ENCODE data around the gene CD2BP2.
A peak's percentile ranks its signal among the peaks of the same experiment; 100 is the strongest.
"Not testable (repeated sequence)": the region's sequence is repeated elsewhere in the genome, so short reads cannot be mapped to it uniquely, and the experiment has no call there.

The CD2BP2 gene

DNA sequence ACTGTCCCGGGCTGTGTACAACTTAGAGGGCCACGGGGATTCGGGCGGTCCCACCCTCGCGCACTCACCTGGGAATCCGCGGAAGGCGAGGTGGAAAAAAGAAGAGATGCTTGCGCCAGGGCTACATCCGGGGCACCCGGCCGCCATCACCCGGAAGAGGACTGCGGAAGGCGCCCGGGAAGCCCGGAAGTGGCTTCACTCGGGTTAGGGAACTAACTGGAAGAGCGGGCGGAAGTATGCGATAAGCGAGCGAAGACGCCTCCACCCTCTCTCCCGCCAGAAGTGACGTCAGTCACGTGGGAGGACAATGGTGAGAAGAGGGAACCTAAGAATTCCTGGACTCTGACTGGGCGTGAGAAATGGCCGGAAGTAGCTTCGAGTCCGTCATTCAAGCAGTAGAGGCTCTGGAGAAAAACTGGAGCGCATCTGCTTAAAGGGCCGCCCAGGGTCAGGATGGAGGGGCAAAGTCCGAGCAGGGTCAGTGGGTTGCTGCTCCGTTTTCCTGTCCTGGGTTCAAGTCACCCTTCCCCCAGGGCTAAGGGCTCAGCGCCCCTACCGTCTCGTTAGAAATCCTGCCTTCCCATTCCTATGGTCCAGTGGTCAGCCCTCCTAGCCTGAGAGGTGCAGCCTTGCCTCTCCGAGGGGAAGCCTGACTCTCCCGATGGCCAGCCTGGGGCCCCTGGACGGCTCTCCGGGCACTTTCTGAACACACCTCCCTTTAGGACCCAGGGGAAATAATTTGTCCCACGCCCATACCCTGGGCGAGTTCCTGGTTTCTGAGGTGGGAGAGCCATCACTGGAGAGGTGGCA, at the start of gene CD2BP2:
Gene CD2BP2, minus strand, starts transcription at position 165 of the 810 bp plus-strand sequence. CDS start 627 bp downstream, outside the sequence.
- peak; percentile 81 to 85 for DNase-seq

DNA sequence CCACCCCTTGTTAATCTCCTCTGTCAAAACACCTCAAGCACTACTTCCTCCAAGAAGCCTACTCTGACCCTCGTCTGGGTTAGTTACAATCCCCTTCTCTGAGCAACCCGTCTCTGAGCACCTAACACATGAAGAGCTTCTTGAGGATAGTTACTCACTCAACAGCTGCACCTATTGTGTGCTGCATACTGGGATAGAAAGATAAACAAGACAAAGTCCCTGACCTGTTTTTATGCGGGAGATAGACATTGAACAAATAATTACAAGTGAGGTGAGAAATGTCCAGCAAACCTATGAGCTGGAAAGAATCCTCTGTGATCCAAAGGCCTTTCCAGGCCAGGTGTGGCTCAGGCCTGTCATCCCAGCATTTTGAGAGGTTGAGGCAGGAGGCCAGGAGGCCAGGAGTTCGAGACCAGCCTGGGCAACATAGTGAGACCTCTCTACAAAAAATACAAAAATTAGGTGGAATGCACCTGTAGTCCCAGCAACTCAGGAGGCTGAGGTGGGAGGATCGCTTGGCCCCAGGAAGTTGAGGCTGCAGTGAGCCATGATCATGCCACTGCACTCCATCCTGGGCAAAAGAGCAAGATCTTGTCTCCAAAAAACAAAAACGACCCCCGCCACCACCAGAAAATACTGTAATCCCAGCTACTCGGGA, 46.8 kb upstream of the CD2BP2 start:
- DNase-seq: no peak

DNA sequence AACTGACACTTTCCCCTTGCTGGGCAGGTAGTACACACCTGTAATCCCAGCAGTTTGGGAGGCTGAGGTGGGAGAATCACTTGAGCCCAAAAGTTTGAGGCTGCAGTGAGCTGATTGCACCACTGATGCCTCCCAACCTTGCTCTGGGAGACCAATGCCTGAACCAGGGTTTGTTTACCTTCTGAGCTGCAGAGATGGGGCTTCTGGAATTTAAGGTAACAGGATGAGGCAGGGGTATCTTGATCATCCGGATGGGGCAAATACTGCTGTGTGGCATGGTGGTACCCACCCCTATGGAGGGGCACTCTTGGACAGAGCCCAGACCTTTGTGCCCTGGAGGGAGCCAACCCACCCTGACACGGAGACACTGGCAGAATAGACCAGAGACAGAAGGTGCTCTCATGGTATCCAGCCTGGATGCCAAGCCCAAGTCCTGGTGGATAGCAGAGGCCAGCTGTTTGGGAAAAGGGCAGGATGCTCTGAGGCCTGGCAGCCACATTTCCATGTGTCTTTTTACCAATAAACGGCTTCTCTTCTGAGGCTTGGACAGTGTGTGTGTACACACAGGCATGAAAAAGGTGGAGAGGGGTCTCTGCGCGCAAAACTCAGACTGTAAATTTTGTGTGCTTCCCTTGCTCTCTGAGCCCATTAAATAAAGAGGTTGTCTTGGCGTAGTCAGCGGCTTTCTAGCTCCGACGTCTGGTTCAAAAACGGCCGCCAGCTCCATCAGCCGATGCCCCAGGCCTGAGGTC, 44.5 kb upstream of the CD2BP2 start:
- no peak for DNase-seq

DNA sequence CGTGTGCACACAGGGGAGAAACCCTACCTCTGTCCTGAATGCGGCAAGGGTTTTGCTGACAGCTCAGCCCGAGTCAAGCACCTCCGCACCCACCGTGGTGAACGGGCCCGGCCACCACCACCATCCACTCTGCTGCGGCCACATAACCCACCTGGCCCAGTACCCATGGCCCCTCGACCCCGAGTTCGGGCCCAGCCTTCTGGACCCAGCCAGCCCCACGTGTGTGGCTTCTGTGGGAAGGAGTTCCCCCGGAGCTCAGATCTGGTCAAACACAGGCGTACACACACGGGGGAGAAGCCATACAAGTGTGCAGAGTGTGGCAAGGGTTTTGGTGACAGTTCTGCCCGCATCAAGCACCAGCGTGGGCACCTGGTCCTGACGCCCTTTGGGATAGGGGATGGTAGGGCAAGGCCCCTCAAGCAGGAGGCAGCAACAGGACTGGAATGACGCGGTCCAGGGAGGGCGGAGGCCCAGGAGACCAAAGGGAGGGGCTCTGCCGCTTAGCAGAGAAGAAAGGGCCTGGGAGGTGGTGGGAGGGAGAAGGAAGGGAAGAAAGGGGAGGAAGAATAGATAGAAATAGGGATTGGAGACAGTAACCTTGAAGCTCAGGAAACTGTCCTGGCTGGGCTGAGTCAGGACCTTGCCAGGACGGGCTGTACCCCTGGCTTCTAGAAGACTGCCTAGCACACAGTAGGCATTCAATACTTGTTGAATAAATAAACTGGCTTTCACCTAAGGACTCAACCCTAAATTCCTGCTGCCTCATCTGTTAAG, 43.7 kb upstream of the CD2BP2 start:
- no peak for DNase-seq

DNA sequence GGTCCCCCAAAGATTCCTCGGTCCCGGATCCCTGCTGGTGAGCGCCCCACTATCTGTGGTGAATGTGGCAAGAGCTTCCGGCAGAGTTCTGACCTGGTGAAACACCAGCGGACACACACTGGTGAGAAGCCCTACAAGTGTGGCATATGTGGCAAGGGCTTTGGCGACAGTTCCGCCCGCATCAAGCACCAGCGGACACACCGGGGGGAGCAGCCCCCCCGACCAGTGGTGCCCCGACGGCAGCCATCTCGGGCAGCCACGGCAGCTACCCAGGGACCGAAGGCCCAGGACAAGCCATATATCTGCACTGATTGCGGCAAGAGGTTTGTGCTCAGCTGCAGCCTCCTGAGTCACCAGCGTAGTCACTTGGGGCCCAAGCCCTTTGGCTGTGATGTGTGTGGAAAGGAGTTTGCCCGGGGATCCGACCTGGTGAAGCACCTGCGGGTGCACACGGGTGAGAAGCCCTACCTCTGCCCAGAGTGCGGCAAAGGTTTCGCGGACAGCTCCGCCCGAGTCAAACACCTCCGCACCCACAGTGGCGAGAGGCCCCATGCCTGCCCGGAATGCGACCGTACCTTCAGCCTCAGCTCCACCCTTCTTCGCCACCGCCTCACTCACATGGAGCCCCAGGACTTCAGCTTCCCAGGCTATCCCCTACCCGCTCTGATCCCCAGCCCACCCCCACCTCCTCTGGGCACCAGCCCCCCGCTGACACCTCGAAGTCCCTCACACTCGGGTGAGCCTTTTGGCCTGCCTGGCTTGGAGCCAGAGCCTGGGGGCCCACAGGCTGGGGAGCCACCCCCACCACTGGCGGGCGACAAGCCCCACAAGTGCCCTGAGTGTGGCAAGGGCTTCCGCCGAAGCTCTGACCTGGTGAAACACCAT, 42.9 kb upstream of the CD2BP2 start:
- no peak for DNase-seq

DNA sequence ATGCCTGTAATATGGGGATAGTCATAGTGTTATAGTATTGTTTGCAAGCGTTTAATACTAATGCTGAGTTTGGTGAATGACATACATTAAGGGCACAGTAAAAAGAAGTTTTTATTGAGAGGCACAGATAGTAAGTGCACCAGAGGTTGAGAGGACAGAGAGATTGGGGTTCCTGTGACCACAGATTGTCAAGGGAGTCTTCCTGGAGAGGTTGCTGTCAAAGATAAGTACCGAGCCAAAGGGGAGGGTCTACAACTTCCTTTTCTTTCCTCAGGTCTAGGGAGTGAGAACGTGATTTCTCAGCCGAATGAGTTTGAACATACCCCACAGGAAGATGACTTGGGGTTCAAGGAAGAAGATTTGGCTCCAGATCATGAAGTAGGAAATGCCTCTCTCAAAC, 41.9 kb upstream of the CD2BP2 start:
- no peak for DNase-seq

DNA sequence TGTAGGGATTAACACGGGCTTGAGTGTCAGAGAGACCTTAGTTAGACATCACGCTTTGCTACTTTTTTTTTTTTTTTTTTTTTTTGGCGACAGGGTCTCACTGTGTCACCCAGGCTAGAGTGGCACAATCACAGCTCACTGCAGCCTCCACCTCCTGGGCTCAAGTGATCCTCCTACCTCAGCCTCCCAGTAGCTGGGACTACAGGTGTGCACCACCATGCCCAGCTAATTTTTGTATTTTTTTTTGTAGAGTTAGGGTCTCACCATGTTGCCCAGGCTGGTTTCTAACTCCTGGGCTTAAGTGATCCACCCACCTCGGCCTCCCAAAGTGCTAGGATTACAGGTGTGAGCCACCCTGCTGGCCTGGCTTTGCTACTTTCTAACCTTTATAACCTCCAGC, 41.5 kb upstream of the CD2BP2 start:
- DNase-seq: not testable (repeated sequence)

DNA sequence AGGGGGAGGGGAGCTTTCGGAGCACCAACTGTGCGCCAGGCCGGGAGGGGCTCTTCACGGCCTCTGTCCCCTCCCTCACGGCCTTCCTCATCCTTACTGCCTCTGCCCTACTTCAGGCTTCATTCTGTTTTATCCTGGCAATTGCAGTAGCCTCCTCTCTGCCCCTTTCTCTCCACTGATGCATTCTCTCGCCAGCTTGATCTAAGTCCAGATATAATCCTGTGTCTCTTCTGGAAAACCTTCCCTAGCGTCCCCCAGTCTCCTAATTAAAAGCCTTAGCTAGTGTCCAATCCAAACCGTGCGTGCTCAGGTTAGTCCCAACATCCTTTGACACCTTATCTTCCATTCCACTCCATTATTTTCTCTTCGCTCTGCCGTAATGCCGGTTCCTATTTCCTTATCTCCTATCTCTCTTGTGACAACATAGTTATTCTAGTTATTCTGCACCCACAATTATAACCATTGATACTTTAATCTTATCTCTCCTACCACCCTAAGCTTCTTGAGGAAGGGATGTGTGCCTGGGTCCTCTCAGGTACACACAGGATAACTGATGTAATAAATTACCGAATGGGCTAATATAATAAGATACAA, 41.0 kb upstream of the CD2BP2 start:
- DNase-seq: no peak

DNA sequence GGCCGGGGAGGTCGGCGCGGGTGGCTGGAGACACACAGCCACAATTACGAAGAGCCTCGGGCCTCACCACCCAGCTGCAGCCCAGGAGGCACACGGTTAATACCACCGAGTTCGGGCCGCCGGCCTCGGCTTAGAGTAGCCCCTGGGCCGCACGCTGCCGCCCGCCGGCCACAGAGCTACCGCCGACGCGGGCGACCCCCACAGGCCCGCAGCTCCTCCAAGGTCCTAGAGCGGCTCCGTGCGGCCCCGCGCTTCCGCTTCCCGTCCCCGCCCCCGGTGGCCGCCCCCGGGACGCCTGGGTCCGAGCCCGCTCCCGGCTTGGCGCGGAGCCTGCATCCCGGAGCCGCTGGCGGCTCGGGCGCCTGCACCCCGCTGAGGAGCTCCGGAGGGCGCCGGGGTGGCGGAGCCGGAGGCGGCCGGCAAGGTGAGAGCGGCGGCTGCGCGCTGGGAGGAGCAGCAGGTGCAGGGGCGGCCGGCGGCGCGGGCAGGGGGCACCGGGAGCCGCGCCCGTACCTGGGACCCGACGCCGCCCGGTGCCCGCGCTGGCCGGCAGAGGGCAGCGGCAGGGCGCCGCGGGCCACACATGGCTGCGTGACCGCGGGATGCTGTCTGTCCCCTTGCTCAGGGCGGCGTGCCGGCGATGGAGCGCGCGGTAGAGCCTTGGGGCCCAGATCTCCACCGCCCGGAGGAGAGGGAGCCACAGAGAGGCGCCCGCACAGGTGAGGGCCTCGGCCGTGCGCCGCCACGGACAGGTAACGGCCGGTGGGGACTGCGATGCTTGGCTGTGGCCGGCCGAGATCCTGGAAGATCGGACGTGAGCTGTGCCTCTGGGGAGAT, 40.3 kb upstream of the CD2BP2 start, which contains the start of gene ZNF48:
Gene ZNF48, plus strand, starts transcription at position 266 of the 837 bp plus-strand sequence. Its CDS starts 375 bp downstream, at position 641.
- DNase-seq: peak in 1 of 2 donors; percentile 48

DNA sequence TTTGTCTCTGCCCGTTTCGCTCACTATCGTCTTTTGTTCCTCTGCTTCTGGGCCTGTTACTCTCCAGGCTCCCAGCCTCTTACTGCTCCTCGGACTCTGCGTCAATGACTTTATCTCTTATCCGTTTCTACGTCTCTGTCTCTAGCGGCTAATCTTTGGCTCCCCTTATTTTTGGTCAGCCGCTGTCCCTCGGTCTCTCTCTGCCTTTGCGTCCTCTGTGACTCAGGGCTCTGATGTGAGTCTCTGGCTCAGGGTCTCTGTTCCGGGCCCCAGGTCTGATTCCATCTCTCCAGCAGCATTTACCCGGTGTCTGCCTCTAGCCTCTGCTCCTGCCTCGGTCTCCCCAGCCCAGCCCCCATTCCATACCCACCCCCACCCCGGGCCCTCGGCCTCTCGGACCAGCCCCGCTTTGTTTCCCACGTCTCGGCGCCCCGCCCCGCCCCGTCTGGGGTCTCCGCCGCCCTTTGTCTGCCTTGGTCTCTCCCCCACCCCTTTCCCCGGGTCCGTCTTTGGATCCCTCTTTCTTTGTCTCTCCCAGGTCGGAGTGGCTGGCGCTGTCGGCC, 39.6 kb upstream of the CD2BP2 start:
- no peak for DNase-seq

DNA sequence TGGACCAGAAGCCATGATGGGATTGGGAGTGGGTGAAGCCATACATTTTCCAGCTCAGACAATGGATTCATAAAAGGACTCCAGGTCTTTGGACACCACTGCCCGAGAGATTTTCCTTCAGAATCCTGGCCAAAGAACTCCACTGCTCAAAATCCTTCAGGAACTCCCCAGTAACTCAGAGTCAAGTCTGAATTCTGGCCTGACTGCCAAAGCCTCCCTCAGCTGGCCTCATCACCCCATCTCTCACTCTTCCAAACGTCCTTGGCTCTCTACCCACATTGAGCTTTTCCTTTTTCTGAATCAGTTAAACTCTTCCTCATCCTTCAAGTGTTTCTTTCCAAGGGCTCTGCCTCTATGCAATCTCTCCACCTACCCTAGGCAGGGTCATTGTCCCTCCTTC, 28.4 kb upstream of the CD2BP2 start:
- no peak for DNase-seq

DNA sequence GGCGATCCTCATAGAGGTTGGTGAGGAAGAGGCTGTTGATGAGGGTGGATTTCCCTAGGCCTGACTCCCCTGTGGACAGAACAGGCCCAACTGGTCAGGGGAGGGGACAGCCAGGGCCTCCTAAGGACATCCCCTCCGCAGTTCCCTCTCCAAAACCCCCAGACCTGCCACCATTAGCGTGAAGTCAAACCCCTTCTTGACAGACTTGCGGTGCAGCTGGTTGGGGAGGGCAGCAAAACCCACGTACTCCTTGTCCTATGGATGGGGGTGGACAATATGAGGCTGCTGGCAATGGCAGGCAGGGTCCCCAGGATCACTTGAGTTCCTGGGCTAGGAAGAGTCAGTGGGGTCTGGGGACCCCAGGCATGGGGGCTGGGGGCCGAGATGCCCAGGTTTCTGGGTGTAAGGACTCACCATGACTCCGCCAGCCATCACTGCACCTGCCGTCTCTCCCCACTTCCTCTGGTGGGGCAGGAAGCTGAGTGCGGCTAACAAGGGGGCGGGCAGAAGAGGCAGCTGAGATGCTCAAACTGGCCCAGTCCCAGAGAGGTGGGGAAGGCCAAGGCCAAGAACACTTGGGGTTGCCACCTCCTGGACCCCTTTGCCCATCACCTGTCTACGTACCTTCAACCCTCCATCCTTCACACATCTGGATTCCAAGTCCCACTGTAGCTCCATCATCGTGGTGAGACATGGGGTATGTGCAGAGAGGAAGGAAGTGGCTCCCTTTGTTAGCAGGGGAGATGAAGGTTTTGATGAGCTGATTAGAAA, 27.2 kb upstream of the CD2BP2 start, which contains the start of gene SEPTIN1:
Gene SEPTIN1, minus strand, starts transcription at position 451 of the 771 bp plus-strand sequence. Its CDS starts 19 bp downstream, at position 432.
- DNase-seq: peak; percentile 68 to 70

DNA sequence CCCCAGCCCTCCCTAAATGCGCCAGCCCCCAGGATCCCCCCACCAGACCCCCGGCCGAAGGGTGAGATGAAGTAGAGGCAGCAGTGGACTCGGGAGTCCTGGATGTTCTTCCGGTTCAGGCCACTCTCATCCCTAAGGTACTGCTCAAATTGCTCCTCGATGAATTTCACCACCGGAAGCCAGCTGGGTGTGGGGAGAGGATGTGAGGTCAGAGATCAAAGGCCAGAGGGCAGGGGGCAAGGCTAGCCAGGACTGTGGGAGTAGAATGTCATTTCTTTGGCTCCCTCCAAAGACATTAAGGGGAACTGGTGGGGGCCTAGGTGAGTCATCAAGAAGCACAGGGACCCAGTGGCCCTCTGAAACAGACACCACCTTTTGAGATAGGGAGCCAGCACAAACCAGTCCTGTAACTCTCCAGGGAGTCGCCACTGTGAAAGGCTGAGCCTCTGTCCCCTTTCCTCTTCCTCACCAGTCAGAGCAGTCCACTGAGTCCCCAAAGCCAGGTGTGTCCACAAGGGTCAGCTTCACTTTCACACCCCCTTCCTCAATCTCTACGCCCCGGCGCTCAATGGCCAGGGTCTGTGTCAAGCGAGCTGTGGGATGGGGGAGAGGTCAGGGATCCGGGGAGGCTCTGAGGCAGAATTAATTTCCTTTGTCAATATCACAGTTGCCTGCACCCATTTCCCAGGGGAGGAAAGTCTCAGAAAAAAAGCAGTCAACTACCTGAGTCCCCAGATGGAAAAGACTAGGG, 26.4 kb upstream of the CD2BP2 start:
- peak in 1 of 2 donors; percentile 34 for DNase-seq

DNA sequence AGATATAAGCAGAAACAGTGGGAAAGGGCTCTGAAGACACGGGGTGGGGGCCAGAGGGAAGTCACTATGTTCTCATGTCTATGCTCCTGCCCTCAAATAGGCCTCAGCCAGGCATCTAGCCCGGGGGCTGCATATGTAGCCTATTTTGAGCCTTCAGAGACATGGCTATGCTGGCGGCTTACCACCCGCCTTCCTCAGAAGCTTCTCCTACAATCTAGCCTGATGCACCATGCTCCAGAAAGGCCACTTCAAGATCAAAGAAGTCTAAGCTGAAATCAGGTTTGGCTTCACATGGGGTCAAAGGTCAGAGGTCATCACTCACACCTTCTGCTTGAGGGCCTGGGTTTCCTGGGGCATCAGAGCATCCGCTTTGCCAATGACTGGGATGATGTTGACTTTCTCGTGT, 25.7 kb upstream of the CD2BP2 start:
- DNase-seq: no peak

DNA sequence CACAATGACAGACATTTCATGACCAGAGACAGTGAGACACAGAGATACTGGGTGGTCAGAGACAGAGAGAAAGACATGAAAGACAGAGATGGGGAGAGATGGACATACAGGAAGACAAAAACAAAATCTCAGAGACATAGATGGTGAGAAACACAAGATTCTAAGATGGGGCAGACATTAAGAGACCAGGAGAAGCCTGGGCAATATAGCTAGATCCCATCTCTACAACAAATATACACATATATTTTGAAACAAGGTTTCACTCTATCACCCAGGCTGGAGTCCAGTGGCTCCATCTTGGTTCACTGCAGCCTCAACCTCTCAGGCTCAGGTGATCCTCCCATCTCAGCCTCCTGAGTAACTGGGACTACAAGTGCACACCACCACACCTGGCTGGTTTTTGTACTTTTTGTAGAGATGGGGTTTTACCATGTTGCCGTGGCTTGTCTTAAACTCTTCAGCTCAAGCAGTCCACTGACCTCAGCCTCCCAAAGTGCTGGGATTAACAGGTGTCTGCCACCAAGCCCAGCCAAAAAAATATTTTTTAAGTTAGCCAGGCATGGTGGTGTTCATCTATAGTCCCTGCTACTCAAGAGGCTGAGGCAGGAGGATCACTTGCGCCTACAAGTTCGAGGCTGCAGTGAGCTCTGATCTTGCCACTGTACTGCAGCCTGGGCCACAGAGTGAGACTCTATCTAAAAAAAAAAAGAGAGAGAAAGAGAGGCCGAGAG, 25.1 kb upstream of the CD2BP2 start:
- DNase-seq: no peak

DNA sequence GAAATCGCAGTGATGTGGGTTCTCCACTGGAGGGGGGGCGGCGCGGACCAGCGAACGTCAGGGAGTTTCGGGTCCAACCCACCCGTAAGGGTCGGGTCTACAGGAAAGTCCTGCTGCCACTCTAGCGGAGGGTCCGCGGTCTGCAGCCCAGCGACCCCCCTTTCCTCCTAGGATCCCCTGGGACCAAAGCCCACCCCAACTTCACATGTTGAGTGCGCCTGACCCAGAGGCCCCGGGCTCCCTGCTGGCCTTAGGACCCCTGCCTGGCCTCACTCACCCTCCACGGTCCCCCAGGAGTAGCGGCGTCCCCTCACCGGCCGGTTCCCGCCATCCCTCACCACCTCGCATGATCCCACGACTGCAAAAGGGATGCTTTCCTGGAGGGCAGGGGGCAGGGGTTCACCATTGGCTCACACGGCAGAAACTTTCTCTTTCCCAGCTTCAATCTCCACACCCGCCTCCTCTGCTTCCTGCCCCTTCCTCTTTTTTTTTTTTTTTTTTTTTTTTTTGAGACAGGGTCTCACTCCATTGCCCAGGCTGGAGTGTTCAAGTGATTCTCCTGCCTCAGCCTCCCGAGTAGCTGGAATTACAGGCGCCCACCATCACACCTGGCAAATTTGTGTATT, 24.2 kb upstream of the CD2BP2 start:
- no peak for DNase-seq

Data from stimulated activated CD4-positive, alpha-beta T cell treated with anti-CD3 and anti-CD28 coated beads, Interleukin-2, amount 100 ng/mL, for 48 hours (primary cell).